H1 (cell line): ENCODE measurements around the gene GALNT9. TPM values are rescaled to one million over a fixed set of nuclear protein-coding genes. Genes with fewer than 3 reads are reported as not detected.

ENCODE experiments used
- EP300 ChIP-seq, 2 experiments: IDR thresholded peaks; 1 replicate in 1 of 2; 2 replicates in 1 of 2; pipeline ENCODE4 v1.6.1; 2011 to 2012; ENCODE audit warnings: low read depth in 2 of 2, low read length in 2 of 2, mild to moderate bottlenecking in 2 of 2, borderline replicate concordance in 1 of 2, inconsistent platforms in 1 of 2, moderate library complexity in 1 of 2
- NANOG ChIP-seq: IDR thresholded peaks from 2 replicates; pipeline ENCODE4 v1.6.1; 2011; ENCODE audit warnings: low read length, low read depth, mild to moderate bottlenecking, inconsistent platforms; ENCODE audit not compliant: insufficient read depth, poor library complexity, severe bottlenecking
- NRF1 ChIP-seq: IDR thresholded peaks from 2 replicates; pipeline ENCODE4 v1.6.1; 2011; ENCODE audit warnings: mild to moderate bottlenecking, low read depth, low read length, improper control_type of control experiment
- polyA plus RNA-seq, 7 experiments: library from polyadenylated mRNA; depleted of rRNA in 3 of 7; stranded (reverse) in 5 of 7; unstranded in 2 of 7; fragments of >200 nt in 5 of 7; fragments of 200-250 nt in 2 of 7; gene quantifications; 1 replicate in 5 of 7; 2 replicates in 1 of 7; 4 replicates in 1 of 7; pipeline versions ENCODE4 v1.2.1 to v1.2.3, GENCODE V29; 2011 to 2013; ENCODE audit warnings: missing spikeins in 2 of 7, mixed read lengths in 2 of 7
- total RNA-seq: library from RNA; stranded (reverse); fragmentation: NEBNext Ultra II Directional; extraction: Animal tissue kit (Norgen Biotek cat#: 25700); gene quantifications from 2 replicates; pipeline ENCODE4 v1.2.1, GENCODE V29; 2021

Gene GALNT9
- total and polyA plus RNA-seq, 2 of the 8 experiments (the other 6 are each of a cell fraction or from before 2014, with no cell fraction given): 2.0 to 3.6 TPM

GRCh38 chr12:132269271-132269968, 60.0 kb downstream of the GALNT9 start (continued):
- TF ChIP-seq NANOG (no peak), NRF1 (no peak), EP300 (IDR thresholded peaks at IDR 0.05; ENCODE audit: borderline replicate concordance in 1 of 2, low read depth in 2 of 2, low read length in 2 of 2) (no peak)
